GM12873 (cell line): Measurements from ENCODE around the gene DNAAF3.

Source experiments
- TF ChIP-seq, protein P1 (sequence below): IDR thresholded peaks from 2 replicates; pipeline ENCODE4 v1.5.1; 2012; ENCODE audit warnings: low read depth, mild to moderate bottlenecking, moderate library complexity, low read length, control low read depth; ENCODE audit not compliant: insufficient read depth; ENCODE audit errors: missing control alignments

DNAAF3 gene

DNA sequence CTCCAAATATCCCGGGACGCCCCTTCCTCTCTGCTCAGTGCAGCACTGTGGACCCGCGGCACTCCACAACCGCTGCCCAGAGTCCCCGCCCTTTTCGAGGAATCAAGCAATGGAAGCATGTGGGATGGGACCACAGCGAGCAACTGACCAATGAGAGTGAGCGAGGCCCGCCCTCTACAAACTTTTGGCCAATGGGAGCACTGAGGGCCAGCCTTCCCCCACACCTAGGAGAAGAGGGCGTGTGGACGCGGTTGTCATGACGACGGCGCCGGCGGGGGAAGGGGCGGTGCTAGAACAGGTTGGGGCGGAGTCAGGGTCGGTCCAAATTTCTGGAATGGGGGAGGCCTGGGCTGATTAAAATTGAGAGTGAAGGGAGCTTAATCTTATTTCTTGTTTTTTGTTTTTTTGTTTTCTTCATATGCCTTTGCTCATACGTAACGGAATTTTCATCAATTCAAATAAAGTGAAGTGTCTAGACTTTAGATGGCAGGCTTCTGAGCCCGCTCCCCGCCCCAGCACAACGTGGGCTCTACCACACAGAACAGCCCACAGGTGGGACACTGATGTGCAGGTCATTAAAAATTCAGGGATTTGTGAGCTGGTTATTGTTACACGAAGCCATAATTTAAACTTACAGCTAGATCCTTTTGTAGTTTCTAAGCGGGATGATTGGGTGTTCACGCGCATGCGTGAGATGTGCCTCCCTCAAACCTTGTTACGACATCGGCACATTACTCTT lies at the start of gene DNAAF3:
Gene DNAAF3 (minus strand): TSS at position 84 of the 739 bp plus-strand sequence. CDS start 200 bp downstream, outside the sequence.
- TF ChIP-seq, protein P1, sequence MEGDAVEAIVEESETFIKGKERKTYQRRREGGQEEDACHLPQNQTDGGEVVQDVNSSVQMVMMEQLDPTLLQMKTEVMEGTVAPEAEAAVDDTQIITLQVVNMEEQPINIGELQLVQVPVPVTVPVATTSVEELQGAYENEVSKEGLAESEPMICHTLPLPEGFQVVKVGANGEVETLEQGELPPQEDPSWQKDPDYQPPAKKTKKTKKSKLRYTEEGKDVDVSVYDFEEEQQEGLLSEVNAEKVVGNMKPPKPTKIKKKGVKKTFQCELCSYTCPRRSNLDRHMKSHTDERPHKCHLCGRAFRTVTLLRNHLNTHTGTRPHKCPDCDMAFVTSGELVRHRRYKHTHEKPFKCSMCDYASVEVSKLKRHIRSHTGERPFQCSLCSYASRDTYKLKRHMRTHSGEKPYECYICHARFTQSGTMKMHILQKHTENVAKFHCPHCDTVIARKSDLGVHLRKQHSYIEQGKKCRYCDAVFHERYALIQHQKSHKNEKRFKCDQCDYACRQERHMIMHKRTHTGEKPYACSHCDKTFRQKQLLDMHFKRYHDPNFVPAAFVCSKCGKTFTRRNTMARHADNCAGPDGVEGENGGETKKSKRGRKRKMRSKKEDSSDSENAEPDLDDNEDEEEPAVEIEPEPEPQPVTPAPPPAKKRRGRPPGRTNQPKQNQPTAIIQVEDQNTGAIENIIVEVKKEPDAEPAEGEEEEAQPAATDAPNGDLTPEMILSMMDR = no peak

DNA sequence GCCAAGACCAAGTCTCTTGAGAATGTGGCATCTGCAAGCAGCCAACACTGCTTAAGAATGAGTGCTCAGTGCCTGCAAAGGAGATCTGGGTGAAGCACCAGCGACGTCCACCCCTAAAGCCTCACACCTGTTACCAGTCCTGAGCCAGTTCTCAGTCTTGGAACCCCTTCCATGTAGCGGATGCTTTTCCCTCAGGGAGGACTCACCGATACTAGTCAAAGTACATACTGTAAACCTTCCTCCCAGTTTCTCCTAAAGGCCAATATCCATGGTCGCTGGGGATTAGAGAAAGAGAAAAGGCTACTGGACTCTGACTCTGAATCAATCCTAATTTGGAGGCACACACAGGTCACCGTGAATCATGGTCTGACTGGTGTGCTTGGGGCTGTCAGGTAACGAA lies 47.1 kb upstream of the DNAAF3 start:
- TF ChIP-seq, protein P1 = no peak

DNA sequence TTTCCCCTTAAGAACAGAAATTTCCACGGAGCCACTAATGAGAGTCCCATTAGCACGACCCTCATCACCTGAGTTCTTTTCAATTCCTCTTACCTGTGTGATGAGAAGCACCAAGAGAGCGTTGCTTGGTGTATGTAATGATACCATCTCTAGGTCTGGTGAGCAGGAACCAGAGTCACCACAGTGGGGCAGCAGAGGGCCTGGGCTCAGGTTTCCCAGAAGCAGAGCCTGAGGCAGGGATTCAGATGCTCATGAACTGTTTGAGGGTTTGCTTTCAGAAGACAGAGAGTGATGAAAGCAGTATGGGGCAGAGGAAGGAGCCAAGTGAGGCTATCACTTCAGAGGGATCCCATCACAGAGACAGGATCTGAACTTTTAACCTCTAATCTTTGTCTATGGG lies 46.0 kb upstream of the DNAAF3 start:
- TF ChIP-seq, protein P1 = peak; percentile 63

DNA sequence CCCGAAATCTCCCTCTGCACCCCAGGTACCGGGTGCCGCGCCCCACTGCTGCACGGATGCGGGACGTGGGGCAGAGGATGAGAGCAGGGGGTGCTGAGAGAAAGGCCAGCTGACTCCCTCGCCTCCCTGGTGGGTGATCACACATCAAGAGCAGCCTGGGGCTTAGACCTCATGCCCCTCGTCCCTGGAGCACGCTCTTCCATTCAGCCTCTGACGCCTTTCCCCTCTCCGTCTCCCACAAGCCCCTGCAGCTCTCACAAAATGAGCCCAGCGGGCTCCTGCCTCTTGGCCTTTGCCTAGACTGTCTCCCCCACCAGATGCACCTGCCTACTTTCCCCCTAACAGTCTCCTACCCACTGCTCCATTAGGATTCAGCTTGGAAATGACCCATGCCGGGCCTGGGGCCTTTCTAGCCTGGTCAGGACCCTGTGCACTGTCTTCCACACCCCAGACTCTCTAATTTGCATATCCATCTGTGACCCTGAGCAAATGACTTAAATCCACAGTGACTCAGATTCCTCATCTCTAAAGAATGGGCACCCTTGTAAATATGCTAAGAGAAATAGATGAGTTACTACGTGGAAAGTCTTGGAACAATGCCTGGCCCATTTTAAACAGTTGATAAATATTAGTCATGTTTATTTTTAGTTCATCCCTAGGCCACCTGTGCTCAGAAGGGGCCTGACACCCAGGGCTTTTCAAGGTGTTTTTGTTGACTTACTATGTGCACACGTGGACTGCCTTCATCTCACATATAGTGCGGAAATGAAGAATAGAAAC lies 43.5 kb upstream of the DNAAF3 start:
- TF ChIP-seq, protein P1 = no peak

DNA sequence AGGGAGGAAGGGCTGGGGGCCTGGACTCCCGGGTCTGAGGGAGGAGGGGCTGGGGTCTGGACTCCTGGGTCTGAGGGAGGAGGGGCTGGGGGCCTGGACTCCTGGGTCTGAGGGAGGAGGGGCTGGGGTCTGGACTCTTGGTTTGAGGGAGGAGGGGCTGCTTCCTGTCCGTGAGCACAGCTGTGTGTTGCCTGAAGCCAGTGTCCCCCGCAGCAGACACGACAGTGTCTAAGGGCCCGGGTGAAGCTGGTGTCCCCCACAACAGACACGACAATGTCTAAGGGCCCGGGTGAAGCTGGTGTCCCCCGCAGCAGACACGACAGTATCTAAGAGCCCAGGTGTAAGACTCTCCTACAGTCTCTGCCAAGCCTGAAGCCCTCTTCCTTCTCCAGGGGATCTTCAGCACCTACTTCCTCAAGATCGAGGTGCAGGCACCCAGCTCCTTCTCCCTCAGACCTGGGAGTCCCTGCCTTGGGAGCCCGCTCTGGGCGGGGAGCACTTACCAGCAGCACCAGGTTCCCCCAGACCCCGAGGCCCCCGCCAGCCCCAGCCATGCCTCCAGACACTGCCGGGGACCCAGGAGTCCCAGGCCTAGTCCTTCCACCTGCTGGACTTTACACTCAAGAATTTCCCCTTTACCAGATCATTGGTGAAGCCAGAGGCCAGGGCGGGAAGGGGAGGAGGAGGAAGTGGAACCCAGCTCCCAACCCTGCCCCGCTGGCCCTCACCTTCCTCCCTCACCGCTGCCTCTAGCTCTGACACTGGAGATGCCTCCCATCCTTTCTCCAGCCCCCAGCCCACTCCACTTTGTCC lies 42.7 kb upstream of the DNAAF3 start, which contains the start of gene PTPRH:
Gene PTPRH (minus strand): TSS at position 622 of the 813 bp plus-strand sequence. CDS start 68 bp downstream, at position 554.
- TF ChIP-seq, protein P1 = no peak

DNA sequence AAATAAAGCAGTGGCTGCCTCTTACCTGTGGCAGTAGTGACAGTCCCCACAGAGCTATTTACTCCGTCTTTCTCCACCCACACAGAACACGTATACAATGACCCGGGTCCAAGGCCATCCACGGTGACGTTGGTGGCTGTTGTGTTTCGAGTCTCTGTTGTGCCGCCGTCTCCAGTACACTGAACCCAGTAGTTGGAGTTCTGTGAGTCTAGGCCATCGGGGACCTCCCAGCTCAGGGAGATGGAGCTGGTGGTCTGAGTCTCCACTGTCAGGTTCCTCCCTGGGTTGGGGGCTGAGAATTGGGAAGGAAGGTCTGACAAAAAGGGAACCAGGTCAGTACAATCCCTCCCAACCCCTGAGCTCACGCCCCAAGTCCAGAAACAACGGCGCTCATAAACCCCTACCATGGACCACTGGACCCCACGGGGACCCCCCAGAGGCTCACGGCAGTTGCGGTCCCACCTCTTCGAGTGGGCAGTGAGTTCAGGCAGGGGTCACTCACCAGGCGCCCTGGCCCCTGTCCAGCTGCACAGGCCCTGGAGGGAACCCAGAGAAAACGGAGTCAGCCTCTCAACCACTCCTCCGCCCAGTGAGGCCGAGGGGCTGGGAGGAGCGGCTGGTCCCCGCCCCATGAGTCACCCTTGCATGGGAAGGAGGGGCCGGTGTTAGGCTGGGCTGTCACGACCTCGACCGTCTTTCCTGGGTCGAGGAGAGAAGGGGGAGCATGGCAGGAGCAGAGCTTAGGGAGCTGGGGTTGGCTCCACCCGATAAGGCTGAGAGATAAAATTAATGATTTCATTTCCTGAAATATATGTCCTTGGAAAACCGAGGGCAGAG lies 40.5 kb upstream of the DNAAF3 start:
- TF ChIP-seq, protein P1 = no peak
